ENCODE results near the gene S100A9. TPM values are rescaled to one million over a fixed set of nuclear protein-coding genes. Genes with fewer than 3 reads are reported as not detected.

S100A9 gene
- total RNA-seq, 2 experiments from 2014 or later: 35.3 to 43.6 TPM

GRCh38 chr1:153400244-153400643, 42.6 kb downstream of the S100A9 start:
- Histone ChIP-seq H3K36me3 (ENCODE audit: insufficient read depth, low read length) (no peaks in the 10 kb centered on the region), H3K4me1 (ENCODE audit: insufficient read depth, low read length) (no peaks in the 10 kb centered on the region), H3K27ac (ENCODE audit: low read depth in 1 of 2, low read length in 2 of 2) (no peak overlapping the region), H3K27me3 (ENCODE audit: control insufficient read depth in 1 of 2, insufficient read depth in 2 of 2, low read length in 2 of 2) (peaks cover 0 to 3% of the 10 kb centered on the region in 2 experiments), H3K9me3 (ENCODE audit: control insufficient read depth in 1 of 2, insufficient read depth in 1 of 2, low read length in 2 of 2) (no peaks in the 10 kb centered on the region), H3K4me3 (ENCODE audit: low read length) (no peak overlapping the region)
- DNase-seq (peak in 1 of 14 experiments; percentile 21), ATAC-seq (ENCODE audit: poor library complexity) (no peak)
- Mint-ChIP-seq H3K27me3 (peaks cover 14% of the 10 kb centered on the region), H3K4me1 (ENCODE audit: low read depth) (no peaks in the 10 kb centered on the region), H3K9me3 (no peaks in the 10 kb centered on the region), H3K27ac (no peak overlapping the region), H3K4me3 (no peak overlapping the region), H3K36me3 (ENCODE audit: low read depth) (no peaks in the 10 kb centered on the region)
- intact Hi-C loops (cut with DNase I, micrococcal nuclease): no loop called here
- ChIA-PET POLR2A (no interaction called here), CTCF (no interaction called here)
- no peak for TF ChIP-seq CTCF (IDR thresholded peaks at IDR 0.05)

- peaks cover 2% of the 10 kb centered on the region for H3K4me1 Mint-ChIP-seq (ENCODE audit: low read depth)
- peaks cover under 1% of the 10 kb centered on the region for H3K4me1 ChIP-seq (ENCODE audit: insufficient read depth, low read length)
- H3K4me3 ChIP-seq (ENCODE audit: low read length): no peak overlapping the region
- H3K27me3 Mint-ChIP-seq: peaks cover 7% of the 10 kb centered on the region
- POLR2A ChIA-PET: no interaction called here
- intact Hi-C loops (cut with DNase I, micrococcal nuclease): no loop called here
- no peak for DNase-seq
- peaks cover 0 to 5% of the 10 kb centered on the region in 2 experiments for H3K27me3 ChIP-seq (ENCODE audit: control insufficient read depth in 1 of 2, insufficient read depth in 2 of 2, low read length in 2 of 2)
- H3K4me3 Mint-ChIP-seq: no peak overlapping the region
- H3K36me3 Mint-ChIP-seq (ENCODE audit: low read depth): no peaks in the 10 kb centered on the region
- CTCF ChIA-PET: no interaction called here
- no peaks in the 10 kb centered on the region for H3K9me3 Mint-ChIP-seq
- no peak for ATAC-seq (ENCODE audit: poor library complexity)
- TF ChIP-seq CTCF (IDR thresholded peaks at IDR 0.05): no peak
- H3K36me3 ChIP-seq (ENCODE audit: insufficient read depth, low read length): no peaks in the 10 kb centered on the region
- no peak overlapping the region for H3K27ac Mint-ChIP-seq
- no peaks in the 10 kb centered on the region for H3K9me3 ChIP-seq (ENCODE audit: control insufficient read depth in 1 of 2, insufficient read depth in 1 of 2, low read length in 2 of 2)
- H3K27ac ChIP-seq (ENCODE audit: low read depth in 1 of 2, low read length in 2 of 2): no peak overlapping the region
Observed at GRCh38 chr1:153401461-153401860, 43.8 kb downstream of the S100A9 start.

- no peaks in the 10 kb centered on the region for H3K36me3 ChIP-seq (ENCODE audit: insufficient read depth, low read length)
- no peaks in the 10 kb centered on the region for H3K9me3 Mint-ChIP-seq
- H3K4me3 ChIP-seq (ENCODE audit: low read length): no peak overlapping the region
- H3K4me1 Mint-ChIP-seq (ENCODE audit: low read depth): peaks cover 10% of the 10 kb centered on the region
- no peak for TF ChIP-seq CTCF (IDR thresholded peaks at IDR 0.05)
- ChIA-PET POLR2A (no interaction called here), CTCF (no interaction called here)
- intact Hi-C loops (cut with DNase I, micrococcal nuclease): no loop called here
- ATAC-seq (ENCODE audit: poor library complexity): no peak
- H3K9me3 ChIP-seq (ENCODE audit: control insufficient read depth in 1 of 2, insufficient read depth in 1 of 2, low read length in 2 of 2): peaks cover 0 to 2% of the 10 kb centered on the region in 2 experiments
- DNase-seq: no peak
- H3K27me3 ChIP-seq (ENCODE audit: control insufficient read depth in 1 of 2, insufficient read depth in 2 of 2, low read length in 2 of 2): peaks cover 0 to 8% of the 10 kb centered on the region in 2 experiments
- H3K36me3 Mint-ChIP-seq (ENCODE audit: low read depth): no peaks in the 10 kb centered on the region
- no peak overlapping the region for H3K4me3 Mint-ChIP-seq
- H3K27ac ChIP-seq (ENCODE audit: low read depth in 1 of 2, low read length in 2 of 2): no peak overlapping the region
- H3K27ac Mint-ChIP-seq: no peak overlapping the region
- H3K4me1 ChIP-seq (ENCODE audit: insufficient read depth, low read length): peaks cover 5% of the 10 kb centered on the region
- H3K27me3 Mint-ChIP-seq: peaks cover 7% of the 10 kb centered on the region
Observed at GRCh38 chr1:153402226-153402625, 44.6 kb downstream of the S100A9 start.
